ENCODE measurements around the gene SGCD. TPM values are rescaled to one million over a fixed set of nuclear protein-coding genes. Genes with fewer than 3 reads are reported as not detected.

Gene SGCD
- total and polyA plus RNA-seq, 9 of the 15 experiments (the other 6 are each of a cell fraction or from before 2014, with no cell fraction given) = not detected

DNA sequence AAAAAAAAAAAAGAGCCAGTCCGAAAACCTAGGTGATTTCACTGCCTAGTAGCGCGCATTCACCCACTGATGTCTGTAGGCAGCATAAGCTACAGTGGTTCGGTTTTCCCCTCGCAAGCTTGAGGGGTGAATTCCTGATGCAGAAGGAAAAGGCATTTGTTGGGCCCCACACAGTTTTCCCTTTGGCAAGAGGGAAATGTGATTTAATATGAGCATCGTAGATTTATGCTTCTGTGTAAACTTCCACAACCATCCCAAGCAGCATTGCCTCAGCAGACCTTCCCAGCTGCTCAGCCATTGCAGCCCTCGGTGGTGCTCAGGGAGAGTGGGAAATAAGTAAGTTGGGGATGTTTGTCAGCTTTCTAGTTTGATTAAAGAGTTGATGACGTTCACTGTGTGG, 291.6 kb downstream of the SGCD start (continued):
- TF ChIP-seq, protein P1, sequence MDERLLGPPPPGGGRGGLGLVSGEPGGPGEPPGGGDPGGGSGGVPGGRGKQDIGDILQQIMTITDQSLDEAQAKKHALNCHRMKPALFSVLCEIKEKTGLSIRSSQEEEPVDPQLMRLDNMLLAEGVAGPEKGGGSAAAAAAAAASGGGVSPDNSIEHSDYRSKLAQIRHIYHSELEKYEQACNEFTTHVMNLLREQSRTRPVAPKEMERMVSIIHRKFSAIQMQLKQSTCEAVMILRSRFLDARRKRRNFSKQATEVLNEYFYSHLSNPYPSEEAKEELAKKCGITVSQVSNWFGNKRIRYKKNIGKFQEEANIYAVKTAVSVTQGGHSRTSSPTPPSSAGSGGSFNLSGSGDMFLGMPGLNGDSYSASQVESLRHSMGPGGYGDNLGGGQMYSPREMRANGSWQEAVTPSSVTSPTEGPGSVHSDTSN (CRISPR knock-in tag; IDR thresholded peaks at IDR 0.05; ENCODE audit: low read depth) = no peak
- TF ChIP-seq, protein P1 (tag; conservative IDR thresholded peaks at IDR 0.05; ENCODE audit: low read depth) = no peak
- TF ChIP-seq, protein P2, sequence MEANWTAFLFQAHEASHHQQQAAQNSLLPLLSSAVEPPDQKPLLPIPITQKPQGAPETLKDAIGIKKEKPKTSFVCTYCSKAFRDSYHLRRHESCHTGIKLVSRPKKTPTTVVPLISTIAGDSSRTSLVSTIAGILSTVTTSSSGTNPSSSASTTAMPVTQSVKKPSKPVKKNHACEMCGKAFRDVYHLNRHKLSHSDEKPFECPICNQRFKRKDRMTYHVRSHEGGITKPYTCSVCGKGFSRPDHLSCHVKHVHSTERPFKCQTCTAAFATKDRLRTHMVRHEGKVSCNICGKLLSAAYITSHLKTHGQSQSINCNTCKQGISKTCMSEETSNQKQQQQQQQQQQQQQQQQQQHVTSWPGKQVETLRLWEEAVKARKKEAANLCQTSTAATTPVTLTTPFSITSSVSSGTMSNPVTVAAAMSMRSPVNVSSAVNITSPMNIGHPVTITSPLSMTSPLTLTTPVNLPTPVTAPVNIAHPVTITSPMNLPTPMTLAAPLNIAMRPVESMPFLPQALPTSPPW (CRISPR knock-in tag; IDR thresholded peaks at IDR 0.05) = no peak
- no peak for TF ChIP-seq ZFP1 (CRISPR knock-in tag; IDR thresholded peaks at IDR 0.05)
- TF ChIP-seq, protein P3, sequence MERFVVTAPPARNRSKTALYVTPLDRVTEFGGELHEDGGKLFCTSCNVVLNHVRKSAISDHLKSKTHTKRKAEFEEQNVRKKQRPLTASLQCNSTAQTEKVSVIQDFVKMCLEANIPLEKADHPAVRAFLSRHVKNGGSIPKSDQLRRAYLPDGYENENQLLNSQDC (CRISPR knock-in tag; IDR thresholded peaks at IDR 0.05) = no peak
- TF ChIP-seq POLR2AphosphoS5 (IDR thresholded peaks at IDR 0.05; ENCODE audit: control insufficient read depth, insufficient read depth, low read depth, low read length) = no peak
- no peak for TF ChIP-seq IRF2 (CRISPR knock-in tag; IDR thresholded peaks at IDR 0.05)
- no peak for TF ChIP-seq SMARCC2 (IDR thresholded peaks at IDR 0.05; ENCODE audit: low read depth)
